Activated CD4-positive, alpha-beta T cell treated with anti-CD3 and anti-CD28 coated beads, Interleukin-2, amount 50 U/mL, for 16 hours (primary cell): ENCODE data around the gene LRBA.
"Not testable (repeated sequence)": the region's sequence is repeated elsewhere in the genome, so short reads cannot be mapped to it uniquely, and the experiment has no call there.

Experiments
- DNase-seq: peaks from one replicate; pipeline ENCODE4 v3.0.0-alpha.2; 2020

LRBA gene

DNA sequence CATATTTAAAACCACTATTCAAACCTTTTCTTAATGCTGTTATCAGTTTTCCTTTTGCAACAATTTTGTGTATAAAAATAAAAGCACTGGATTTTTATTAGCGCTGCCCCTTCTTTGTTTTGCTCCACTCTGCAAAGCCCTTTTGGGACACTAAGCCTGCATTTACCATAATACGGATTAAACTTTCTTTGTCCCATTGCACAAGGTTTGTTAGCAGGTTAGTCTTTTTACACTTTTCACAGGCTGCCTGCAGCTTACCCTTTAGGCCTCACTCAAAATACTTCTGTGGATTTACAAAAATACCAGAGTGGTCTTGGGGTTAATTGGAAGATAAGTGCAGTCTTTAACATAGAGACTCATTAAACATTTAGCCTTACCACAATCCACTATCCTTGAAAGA, 468.8 kb downstream of the LRBA start:
- DNase-seq: no peak

DNA sequence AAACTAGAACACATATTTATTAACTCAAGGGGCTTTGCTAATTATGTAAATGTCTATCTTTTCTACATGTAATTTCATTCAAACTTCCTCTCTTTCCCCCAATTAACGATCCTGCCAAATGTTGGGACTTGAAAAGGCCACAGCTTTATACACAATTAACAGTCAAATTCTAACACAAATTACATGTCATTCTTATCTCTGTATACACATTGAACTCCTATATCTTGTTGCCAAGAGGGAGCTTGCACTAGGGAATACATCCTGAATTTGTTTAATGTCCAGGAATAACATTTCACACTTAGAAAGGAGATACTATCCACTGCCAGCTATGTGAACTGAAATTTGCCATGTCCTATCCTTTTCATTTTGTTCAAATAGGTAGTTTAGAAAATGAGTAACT, 472.0 kb downstream of the LRBA start:
- no peak for DNase-seq

DNA sequence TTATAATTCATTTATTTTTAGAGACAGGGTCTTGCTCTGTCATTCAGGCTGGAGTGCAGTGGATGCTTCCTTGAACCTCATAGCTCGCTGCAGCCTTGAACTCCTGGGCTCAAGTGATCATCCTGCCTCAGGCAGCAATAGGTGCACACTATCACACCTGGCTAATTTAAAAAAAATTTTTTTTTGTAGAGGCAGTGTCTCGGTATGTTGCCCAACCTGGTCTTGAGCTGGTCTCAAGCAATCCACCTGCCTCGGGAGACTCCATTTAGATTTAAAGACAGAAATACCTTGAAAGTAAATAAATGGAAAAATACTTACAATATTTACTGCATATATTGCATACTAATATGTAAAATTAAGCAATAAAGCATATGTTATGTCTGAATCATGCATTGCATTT, 473.4 kb downstream of the LRBA start:
- no peak for DNase-seq

DNA sequence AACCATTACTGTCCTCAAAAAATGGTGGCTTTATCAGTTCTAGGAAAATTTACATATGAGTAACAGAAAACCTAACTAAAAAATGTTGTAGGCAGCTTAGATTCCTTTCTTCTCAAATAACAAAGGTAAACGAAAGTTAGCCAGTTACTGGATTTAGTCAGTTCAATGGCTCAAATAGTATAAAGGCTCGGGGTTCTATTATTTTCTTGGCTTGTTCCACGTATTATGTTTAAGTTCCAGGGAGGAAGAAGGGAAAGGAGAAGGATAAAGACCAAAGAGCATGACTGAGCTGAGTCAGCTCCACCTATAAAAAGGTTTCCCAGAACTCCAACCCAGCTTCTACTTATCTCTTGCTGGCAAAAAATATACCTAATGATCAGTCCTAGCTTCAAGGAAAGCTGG, 474.1 kb downstream of the LRBA start:
- no peak for DNase-seq

DNA sequence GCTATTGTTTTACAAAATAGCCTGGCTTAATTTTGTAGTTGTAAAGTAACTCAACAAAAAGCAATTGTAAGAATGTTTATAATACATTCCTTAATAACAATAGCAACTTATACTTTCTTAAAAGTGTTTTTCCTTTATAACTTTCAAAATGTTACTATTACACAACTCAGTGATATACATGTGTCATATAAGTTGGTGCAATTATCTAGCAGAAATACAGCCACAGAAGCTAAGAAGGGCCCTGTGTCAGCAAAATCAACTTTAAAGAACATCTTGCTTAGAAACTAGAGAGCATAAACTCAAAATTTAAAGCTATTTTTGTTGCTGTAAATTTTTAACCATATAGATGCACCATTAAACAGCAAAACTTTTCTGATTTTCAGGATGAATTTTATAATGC, 474.5 kb downstream of the LRBA start:
- no peak for DNase-seq

DNA sequence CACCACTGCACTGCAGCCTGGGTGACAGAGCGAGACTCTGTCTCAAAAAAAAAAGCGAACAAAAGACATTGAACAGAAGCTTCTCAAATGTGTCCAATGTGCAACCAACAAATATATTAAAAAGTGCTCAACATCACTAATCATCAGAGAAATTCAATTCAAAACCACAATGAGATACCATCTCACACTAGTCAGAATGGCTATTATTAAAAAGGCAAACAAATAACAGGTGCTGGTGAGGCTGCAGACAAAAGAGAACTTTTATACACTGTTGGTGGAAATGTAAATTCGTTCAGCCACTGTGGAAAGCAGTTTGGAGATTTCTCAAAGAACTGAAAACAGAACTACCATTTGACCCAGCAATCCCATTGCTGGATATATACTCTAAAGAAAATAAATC, 477.2 kb downstream of the LRBA start:
- not testable (repeated sequence) for DNase-seq

DNA sequence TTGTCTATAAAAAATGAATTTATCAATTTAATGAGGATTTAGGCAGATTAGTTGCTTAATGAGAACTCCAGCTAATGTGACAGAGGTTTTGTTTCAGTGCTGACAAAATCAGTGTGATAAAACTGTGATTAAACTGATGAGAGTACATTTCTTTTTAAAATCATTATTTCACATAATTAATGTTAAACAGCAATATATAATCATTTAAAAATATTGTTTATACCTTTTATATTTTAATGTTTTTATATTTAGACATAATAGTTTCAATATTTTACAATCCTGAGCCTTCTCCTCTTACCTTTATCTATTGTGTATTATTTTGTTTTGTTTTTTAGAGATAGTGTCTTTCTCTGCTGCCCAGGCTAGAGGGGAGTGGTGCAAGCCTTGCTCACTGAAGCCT, 480.3 kb downstream of the LRBA start:
- DNase-seq: no peak

DNA sequence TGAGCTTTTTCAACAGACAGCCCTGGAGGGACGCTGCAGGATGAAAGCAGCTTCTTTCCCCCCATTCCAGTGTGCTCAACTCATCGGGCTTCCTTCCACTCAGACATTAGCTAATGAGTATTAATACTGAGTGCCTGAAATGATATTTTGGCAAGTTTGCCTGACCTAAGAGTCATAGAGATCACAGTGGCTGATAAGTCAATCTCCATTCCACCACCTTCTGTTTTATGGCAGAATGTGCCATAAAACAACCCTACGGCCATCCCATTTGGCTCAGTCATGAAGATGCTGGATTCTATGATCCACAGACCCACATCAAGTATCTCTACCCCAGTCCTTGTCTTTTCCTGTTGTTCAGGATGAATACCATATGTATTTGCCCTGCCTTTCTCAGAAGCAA, 481.4 kb downstream of the LRBA start:
- no peak for DNase-seq

DNA sequence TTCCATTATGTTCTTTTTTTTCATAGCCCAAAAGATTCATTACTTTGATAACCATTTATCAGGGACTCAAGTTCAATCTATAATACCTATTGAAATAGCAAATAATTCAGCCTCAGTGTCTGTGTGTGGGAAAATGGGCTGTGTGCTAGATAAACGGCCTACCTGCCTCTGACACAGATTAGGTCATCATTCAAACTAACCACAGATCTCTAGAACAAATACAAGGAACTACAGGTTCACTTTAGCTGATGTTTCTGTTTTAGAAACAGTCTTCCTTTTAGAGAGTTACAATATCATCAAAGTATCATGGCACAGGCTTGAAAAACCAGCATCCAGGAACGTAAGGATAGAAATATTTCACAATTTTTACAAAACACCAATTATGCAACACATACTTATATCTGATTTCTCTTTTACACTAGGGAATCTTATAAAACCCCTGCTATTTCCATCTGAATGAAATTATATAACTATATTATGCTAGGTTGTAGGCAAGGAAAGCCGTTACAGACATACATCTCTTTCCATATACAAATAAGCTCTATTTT, 489.7 kb downstream of the LRBA start:
- DNase-seq: no peak

DNA sequence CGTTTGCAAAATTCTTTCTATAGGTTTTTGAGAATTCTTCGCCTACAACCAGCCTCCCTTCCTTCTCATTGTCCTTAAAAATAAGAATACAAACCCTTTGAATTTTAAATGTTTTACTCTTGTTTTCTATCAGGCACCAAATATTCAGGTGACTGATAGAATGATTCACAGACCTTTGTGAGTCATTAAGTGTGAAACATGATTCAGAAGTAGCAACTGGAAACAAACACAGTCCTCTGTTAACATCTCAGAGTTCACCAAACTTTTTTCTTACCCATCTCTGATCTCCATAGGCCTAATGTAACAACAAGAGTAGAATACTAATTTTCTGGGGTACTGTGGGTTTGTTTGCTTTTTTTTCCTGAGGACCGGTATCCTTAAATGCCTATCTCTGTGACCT, 496.5 kb downstream of the LRBA start:
- peak; percentile 51 for DNase-seq

DNA sequence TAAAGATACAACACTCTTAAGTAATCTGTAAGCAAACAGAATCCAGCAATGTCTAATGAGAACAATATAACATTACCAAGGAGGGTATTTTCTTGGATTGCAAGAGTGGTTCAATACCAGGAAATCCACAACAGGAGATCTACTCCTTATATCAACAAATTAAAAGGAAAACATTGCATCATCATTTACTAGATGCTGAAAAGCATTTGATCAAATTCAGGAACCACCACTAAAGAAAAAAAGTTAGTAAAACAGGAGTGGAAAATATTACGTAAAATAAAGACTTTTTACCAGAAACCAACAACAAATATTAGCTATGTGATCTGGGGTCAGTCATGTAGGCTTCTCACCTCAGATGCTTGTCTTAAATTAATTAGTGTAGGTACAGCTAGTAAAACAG, 499.9 kb downstream of the LRBA start:
- DNase-seq: no peak

DNA sequence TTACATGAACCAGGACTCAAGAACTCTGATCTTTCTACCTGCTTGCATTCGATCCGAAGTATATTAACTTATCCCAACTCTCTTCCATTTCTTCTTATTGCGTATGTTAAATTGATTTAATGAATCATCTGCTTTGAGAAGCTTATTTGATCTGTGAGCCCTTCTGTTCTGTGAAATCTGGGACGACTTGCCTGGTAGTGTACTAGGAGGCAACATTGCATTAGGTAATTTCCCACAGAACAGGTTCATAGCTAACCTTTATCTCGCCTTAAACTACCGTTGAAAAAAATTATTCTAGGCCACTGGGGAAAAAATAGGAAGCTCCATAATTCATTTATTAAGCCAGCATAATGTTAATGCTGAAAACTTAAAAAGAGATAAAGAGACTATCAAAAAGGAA, 500.4 kb downstream of the LRBA start:
- DNase-seq: no peak

DNA sequence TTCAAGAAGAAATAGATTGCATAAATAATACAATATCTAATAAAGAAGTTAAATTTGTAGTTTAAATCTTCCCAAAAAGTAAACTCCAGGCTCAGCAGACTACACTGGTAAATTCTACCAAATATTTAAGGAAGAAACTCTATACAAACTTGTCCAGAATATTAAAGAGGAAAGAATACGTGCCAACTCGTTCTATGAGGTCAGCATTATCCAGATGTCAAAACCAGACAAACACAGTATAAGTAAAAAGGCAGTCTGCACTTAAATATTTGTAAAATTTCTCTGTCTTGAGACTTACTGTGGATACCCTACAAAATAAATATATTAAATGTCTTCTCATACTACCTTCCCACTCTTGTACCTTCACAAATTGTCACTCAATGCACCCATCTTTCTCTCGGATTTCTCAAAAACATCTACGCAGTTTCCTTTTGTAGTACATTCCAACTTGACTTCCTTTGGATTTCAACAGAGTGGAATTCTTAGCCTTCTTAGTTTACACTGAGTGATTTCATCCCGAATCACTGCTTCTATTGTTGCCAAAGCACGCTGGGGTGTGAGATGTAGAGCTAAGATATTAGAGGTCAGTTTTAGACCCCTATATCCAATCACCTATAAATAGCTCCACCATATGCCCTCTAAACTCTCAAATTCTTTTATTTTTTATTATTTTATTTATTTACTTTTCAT, 504.8 kb downstream of the LRBA start:
- DNase-seq: no peak

DNA sequence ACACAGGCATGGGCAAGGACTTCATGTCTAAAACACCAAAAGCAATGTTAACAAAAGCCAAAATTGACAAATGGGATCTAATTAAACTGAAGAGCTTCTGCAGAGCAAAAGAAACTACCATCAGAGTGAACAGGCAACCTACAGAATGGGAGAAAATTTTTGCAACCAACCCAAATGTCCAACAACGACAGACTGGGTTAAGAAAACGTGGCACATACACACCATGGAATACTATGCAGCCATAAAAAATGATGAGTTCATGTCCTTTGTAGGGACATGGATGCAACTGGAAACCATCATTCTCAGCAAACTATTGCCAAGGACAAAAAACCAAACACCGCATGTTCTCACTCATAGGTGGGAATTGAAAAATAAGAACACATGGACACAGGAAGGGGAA, 507.4 kb downstream of the LRBA start:
- DNase-seq: not testable (repeated sequence)

DNA sequence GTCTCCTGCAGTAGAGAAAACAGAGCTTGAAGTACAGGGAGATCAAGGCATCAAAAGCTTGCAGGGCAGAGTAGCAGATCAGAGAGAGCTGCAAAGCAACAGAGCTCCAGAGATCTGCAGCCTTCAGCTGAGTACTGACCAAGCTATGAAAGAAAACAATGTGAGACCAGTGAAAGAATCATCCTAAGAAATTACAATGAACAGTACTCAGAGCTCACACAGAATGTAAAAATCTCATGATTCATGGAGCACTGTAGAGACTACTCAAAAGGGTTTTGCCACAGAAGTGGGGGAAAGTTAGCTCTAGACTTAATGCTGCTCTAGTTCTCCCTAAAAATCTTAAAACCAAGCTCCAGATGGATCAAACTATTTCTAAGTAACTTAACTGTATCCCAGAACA, 513.1 kb downstream of the LRBA start:
- no peak for DNase-seq

DNA sequence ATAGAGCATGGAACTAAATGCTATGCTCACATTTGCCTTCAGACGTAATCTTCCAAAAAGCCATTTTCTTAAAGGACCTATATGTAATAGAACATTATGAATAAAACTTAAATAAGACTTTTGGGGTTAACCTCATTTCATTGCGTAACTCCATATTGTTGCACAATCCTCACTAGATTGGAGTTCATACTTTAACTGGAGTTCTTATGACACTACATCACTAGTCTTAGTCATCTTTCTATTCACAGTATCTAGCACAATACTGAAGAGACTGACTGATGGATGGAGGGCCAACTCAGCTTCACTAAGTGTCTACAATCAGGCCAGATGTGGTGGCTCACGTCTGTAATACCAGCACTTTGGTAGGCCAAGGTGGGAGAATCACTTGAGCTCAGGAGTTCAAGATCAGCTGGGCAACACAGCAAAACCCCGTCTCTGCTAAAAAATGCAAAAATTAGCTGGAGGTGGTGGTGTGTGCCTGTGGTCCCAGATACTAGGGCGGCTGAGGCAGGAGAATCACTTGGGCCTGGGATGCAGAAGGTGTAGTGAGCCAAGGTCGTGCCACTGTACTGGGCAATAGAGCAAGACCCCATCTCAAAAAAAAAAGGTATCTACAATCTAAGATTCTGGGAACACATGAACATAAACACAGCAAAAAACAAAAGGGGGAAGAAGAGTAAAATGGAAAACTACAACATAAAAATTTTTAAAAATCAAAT, 513.9 kb downstream of the LRBA start:
- no peak for DNase-seq

DNA sequence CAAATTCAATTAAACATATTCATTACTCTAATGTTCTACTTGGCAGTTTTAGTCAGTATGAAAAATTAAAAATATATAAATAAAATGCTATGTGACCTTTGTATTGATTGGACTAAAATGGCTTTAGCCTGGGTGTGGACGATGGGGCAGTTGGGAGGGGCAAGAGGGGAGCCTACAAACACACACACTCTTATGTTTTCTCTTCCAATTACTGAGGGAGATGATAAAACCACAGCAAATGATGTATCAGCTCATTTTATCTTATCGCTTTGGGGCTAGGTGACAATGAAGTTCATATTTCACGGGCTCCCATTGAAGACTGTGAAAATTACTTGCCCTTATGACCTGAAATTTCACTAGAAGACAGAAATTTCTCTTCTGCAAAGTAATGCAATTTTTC, 517.5 kb downstream of the LRBA start:
- DNase-seq: no peak

DNA sequence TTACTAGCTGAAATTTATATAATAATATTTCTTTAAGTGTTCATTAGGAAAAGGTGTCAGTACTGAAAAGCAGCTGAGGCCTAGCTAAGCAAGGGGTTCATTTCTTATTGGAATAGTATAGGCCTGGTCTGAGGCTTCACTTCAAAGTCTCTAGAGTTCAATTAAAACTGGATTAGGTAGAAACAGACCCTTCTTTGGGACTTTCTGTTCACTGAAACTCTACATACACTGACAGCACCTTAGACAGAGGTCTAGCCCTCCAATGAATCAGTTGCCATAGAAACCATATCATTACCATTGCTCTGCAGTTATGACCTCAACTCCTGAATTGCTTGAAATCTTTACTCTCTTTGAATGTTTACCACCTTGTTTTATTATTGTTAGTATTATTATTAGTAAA, 519.5 kb downstream of the LRBA start:
- no peak for DNase-seq

DNA sequence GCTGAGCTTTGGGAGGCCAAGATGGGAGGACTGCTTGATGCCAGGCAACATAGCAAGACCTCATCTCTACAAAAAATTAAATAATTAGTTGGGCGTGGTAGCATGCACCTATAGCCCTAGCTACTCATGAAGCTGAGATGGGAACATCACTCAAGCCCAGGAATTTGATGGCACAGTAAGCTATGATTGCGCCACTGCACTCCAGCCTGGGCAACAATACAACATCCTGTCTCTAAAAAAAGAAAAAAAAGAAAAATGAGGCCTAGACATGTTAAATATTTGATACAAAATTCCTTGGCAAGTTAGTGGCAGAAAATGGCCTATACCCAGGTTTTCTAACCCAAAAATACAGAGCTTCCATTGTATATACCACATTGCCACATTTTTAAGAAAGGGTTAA, 521.2 kb downstream of the LRBA start:
- no peak for DNase-seq

DNA sequence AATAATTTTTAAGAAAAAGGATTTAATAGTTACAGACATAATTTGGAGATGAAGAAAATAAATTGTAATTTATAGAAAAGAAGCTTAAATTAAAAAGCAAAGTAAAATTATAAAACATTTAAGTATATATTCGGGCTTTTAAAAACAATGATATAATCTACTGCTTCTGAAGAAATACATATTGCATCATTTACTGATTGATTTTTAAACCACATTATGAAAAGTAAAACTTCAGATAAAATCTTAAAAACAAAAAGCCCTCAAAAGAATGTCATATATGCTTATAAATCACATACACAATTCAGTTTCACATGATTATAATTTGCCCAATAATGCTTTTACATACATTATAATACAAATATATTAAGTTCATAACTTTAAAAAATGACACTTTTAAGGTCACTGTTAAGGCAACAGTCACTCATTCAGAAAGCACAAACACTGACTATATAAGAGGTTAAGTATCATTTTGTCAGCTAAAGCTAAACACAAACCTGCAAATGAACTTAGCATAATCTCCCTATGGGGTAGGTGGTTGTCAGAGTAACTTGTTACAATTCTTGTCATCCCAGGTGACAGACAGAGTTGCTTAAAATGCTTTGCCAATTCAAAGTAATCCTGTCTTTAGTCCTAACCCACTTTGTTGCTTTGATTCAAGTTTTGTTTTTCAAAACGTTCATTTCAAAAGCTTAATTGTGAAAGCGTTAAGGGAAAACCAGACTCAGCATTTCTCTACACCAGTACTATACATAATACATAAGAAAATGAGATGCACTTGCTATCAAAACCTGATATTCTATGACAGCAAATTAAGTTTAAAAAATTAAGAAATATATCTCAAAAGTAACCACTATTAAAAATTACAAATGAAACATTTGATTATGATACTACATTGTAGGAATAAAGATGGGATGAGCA, 523.7 kb downstream of the LRBA start:
- peak; percentile 31 for DNase-seq

DNA sequence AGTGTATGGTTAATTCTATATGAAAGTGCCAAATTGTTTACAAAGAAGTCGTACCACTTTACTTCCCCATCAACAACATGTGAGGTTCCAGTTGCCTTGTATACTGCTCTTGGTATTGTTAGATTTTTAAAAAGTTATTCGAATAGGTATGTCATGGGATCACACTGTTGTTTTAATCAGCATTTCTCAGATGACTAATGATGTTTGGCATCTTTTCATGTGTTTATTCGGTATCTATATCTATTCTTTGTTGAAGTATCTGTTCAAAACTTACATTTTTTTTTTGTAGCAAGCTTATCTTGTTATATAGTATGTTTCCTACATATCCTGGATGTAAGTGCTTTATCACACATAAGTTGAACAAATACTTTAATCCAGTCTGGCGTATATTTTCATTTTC, 532.5 kb downstream of the LRBA start:
- no peak for DNase-seq

DNA sequence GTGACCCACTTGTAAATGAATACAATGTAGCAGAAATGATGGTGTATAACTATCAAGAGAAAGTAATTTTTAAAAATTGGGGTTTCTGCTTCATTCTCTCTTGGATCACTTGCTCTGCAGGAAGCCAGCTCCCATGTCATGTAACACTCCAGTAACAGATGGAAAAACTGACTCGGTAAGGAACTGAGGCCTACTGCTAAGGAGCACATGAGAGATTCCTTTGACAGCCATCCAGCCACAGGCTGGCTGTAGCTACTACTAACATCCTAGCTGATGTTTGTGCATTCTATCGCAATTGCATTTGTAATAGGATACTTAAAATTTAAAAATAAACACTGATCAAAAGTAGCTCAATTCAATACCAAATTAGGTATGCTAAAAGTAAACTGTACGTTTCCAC, 535.4 kb downstream of the LRBA start:
- DNase-seq: no peak

DNA sequence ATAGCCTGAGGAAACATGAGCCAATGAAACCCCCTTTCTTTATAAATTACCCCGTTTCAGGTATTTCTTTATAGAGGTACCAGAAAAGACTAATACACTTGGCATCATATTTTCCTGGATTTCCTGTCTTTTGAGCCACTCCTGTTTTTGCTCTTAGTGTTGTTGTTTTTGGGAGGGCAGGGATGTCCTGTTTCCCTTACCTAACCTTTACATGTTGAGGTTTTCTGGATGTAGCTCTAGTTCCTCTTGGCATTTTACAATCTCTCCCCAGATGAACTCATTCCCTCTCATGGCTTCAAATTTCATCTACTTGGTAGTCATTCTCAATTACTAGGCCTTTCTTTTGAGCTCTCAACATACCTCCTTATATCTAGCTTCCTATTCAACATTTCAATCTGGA, 537.2 kb downstream of the LRBA start:
- no peak for DNase-seq

DNA sequence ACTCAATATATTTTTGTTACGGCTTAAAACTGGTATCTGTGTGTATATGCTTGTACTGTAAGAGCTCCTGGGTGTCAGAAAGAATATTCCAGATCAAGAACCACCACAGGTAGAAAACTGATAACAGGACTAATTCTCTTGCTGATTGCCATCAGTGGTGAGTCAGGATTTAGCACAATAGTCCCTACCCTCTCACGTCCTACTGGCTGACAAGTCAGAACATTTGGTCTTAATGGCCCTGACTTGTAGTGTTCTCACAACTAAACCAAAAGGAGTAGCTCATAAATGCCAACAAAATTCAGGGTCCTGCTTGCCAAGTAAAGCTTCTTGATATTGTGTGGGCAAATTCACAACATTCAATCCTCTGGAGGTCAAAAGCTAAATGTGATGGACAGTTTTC, 538.3 kb downstream of the LRBA start:
- no peak for DNase-seq
